ENCODE measurements around the gene OR5H2. TPM values are rescaled to one million over a fixed set of nuclear protein-coding genes. Genes with fewer than 3 reads are reported as not detected.

Gene OR5H2
- total RNA-seq, 1 experiment from 2014 or later = not detected

GRCh38 chr3:98259707-98260106, 22.6 kb upstream of the OR5H2 start:
- intact Hi-C loops (cut with micrococcal nuclease; ENCODE audit: unreplicated experiment) = no loop called here
- BruUV-seq (replicated peaks) = no TSS peak

GRCh38 chr3:98262046-98262445, 20.3 kb upstream of the OR5H2 start:
- intact Hi-C loops (cut with micrococcal nuclease; ENCODE audit: unreplicated experiment) = no loop called here
- Histone ChIP-seq H3K4me3 (ENCODE audit: low read depth, low read length, poor library complexity, severe bottlenecking) (no peak overlapping the region), H3K27me3 (replicated peaks; ENCODE audit: insufficient read depth, low read depth, low read length, poor library complexity) (peaks cover 7% of the 10 kb centered on the region), H3K4me1 (ENCODE audit: insufficient read depth, low read length, poor library complexity, severe bottlenecking) (no peaks in the 10 kb centered on the region), H3K36me3 (ENCODE audit: insufficient read depth, low read length, poor library complexity, severe bottlenecking) (no peaks in the 10 kb centered on the region), H3K27ac (ENCODE audit: low read depth, low read length, poor library complexity, severe bottlenecking) (no peak overlapping the region), H3K9me3 (ENCODE audit: low read depth, low read length, poor library complexity, severe bottlenecking) (no peaks in the 10 kb centered on the region)
- ChIA-PET CTCF (no interaction called here), POLR2A (ENCODE audit: low non-redundant PET) (interaction anchor here (0.6 kb wide), 1 partner anchor 97 kb away, joined by 3 read pairs; no protein-coding TSS in a partner anchor)
- no peak for TF ChIP-seq EZH2 (IDR thresholded peaks at IDR 0.05; ENCODE audit: borderline replicate concordance, low read depth, low read length, poor library complexity, severe bottlenecking)
- TF ChIP-seq CTCF (conservative IDR thresholded peaks at IDR 0.05; ENCODE audit: low read depth, low read length) = no peak
- no TSS peak for BruUV-seq (replicated peaks)
- no peak for DNase-seq (ENCODE audit: low spot score)

More at GRCh38 chr3:98259707-98260106, 22.6 kb upstream of the OR5H2 start:
- H3K4me3 ChIP-seq (ENCODE audit: low read depth, low read length, poor library complexity, severe bottlenecking) = no peak overlapping the region
- no peaks in the 10 kb centered on the region for H3K9me3 ChIP-seq (ENCODE audit: low read depth, low read length, poor library complexity, severe bottlenecking)
- peak; percentile 24 for DNase-seq (ENCODE audit: low spot score)
- peaks cover 7% of the 10 kb centered on the region for H3K27me3 ChIP-seq (replicated peaks; ENCODE audit: insufficient read depth, low read depth, low read length, poor library complexity)
- CTCF ChIA-PET = no interaction called here
- no peak overlapping the region for H3K27ac ChIP-seq (ENCODE audit: low read depth, low read length, poor library complexity, severe bottlenecking)
- POLR2A ChIA-PET (ENCODE audit: low non-redundant PET) = no interaction called here
- no peaks in the 10 kb centered on the region for H3K4me1 ChIP-seq (ENCODE audit: insufficient read depth, low read length, poor library complexity, severe bottlenecking)
- H3K36me3 ChIP-seq (ENCODE audit: insufficient read depth, low read length, poor library complexity, severe bottlenecking) = no peaks in the 10 kb centered on the region
- no peak for TF ChIP-seq EZH2 (IDR thresholded peaks at IDR 0.05; ENCODE audit: borderline replicate concordance, low read depth, low read length, poor library complexity, severe bottlenecking)
- TF ChIP-seq CTCF (conservative IDR thresholded peaks at IDR 0.05; ENCODE audit: low read depth, low read length) = peak; percentile 36; the same call in 1 of the 2 replicates

- Histone ChIP-seq H3K4me1 (ENCODE audit: insufficient read depth, low read length, poor library complexity, severe bottlenecking) (no peaks in the 10 kb centered on the region), H3K36me3 (ENCODE audit: insufficient read depth, low read length, poor library complexity, severe bottlenecking) (no peaks in the 10 kb centered on the region), H3K27me3 (replicated peaks; ENCODE audit: insufficient read depth, low read depth, low read length, poor library complexity) (peaks cover 7% of the 10 kb centered on the region), H3K27ac (ENCODE audit: low read depth, low read length, poor library complexity, severe bottlenecking) (no peak within 1 kb of the TSS), H3K4me3 (ENCODE audit: low read depth, low read length, poor library complexity, severe bottlenecking) (no peak within 1 kb of the TSS), H3K9me3 (ENCODE audit: low read depth, low read length, poor library complexity, severe bottlenecking) (no peaks in the 10 kb centered on the region)
- no TSS peak for BruUV-seq (replicated peaks)
- ChIA-PET CTCF (no interaction called here), POLR2A (ENCODE audit: low non-redundant PET) (no interaction called here)
- no peak for TF ChIP-seq EZH2 (IDR thresholded peaks at IDR 0.05; ENCODE audit: borderline replicate concordance, low read depth, low read length, poor library complexity, severe bottlenecking)
- TF ChIP-seq CTCF (conservative IDR thresholded peaks at IDR 0.05; ENCODE audit: low read depth, low read length) = no peak
- intact Hi-C loops (cut with micrococcal nuclease; ENCODE audit: unreplicated experiment) = no loop called here
- DNase-seq (ENCODE audit: low spot score) = no peak
These were observed 18.4 kb upstream of the OR5H2 start, which contains the start of gene OR5H6 for GRCh38 chr3:98263944-98264343. Gene OR5H6, plus strand, starts transcription at chr3:98264244. Its CDS starts 89 bp downstream, at chr3:98264333.
